B cell (primary cell): ENCODE measurements around the gene OR8S1.
"Not testable (repeated sequence)": the region's sequence is repeated elsewhere in the genome, so short reads cannot be mapped to it uniquely, and the experiment has no call there.

Experiments
- EZH2 ChIP-seq: IDR thresholded peaks from 2 replicates; pipeline ENCODE4 v1.6.1; 2012; ENCODE audit warnings: borderline replicate concordance, low read depth, mild to moderate bottlenecking, moderate library complexity, low read length; ENCODE audit not compliant: insufficient read depth, poor library complexity, severe bottlenecking
- TF ChIP-seq, protein P1 (sequence below): fragments of 200-600 bp; IDR thresholded peaks from one replicate; pipeline ENCODE4 v1.8.0; 2022; ENCODE audit warnings: antibody characterized with exemption, mild to moderate bottlenecking

DNA sequence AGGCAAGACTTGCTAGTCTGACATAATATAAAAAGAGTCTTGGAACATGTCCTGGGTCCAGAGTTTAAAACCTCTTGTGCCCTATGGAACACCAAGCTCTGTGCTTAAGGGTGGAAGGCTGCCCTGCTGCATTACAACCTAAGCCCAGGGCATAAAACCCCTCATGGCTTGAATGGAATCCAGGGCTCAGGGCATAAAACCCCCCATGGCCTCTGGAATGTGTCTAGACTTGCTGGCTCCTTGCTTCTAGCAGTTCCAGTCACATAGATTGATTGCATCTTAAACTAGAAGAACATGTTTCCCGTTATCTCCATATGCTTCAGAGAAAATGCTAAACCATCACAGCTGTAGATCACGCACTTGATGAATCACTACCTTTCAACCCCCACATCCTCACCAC is 18.6 kb upstream of the OR8S1 start:
- not testable (repeated sequence) for TF ChIP-seq EZH2
- TF ChIP-seq, protein P1, sequence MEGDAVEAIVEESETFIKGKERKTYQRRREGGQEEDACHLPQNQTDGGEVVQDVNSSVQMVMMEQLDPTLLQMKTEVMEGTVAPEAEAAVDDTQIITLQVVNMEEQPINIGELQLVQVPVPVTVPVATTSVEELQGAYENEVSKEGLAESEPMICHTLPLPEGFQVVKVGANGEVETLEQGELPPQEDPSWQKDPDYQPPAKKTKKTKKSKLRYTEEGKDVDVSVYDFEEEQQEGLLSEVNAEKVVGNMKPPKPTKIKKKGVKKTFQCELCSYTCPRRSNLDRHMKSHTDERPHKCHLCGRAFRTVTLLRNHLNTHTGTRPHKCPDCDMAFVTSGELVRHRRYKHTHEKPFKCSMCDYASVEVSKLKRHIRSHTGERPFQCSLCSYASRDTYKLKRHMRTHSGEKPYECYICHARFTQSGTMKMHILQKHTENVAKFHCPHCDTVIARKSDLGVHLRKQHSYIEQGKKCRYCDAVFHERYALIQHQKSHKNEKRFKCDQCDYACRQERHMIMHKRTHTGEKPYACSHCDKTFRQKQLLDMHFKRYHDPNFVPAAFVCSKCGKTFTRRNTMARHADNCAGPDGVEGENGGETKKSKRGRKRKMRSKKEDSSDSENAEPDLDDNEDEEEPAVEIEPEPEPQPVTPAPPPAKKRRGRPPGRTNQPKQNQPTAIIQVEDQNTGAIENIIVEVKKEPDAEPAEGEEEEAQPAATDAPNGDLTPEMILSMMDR, result not testable (repeated sequence)
